Middle frontal gyrus (tissue), 1 donor: ENCODE results near the gene CCDC15.

Experiments used
- DNase-seq: peaks from one replicate; pipeline ENCODE4 v3.0.0-alpha.2; 2015; ENCODE audit warnings: low spot score; ENCODE audit errors: extremely low spot score

Gene CCDC15

GRCh38 chr11:125063429-125064043, 109.5 kb downstream of the CCDC15 start:
- DNase-seq = no peak

GRCh38 chr11:125064070-125064469, 110.1 kb downstream of the CCDC15 start:
- no peak for DNase-seq

- DNase-seq = no peak
Measured at GRCh38 chr11:125068368-125068767, 114.4 kb downstream of the CCDC15 start.

GRCh38 chr11:125069008-125069407, 115.0 kb downstream of the CCDC15 start:
- DNase-seq = no peak

GRCh38 chr11:125069796-125070195, 115.8 kb downstream of the CCDC15 start:
- DNase-seq = no peak

GRCh38 chr11:125070699-125071254, 116.8 kb downstream of the CCDC15 start:
- DNase-seq = no peak

- no peak for DNase-seq
Measured at GRCh38 chr11:125071435-125071834, 117.4 kb downstream of the CCDC15 start.

- no peak for DNase-seq
Measured at GRCh38 chr11:125071846-125072217, 117.8 kb downstream of the CCDC15 start.

GRCh38 chr11:125072218-125072960, 118.4 kb downstream of the CCDC15 start:
- DNase-seq = no peak

GRCh38 chr11:125072961-125073590, 119.1 kb downstream of the CCDC15 start:
- DNase-seq = no peak

GRCh38 chr11:125073616-125074483, 119.8 kb downstream of the CCDC15 start:
- no peak for DNase-seq

- no peak for DNase-seq
Measured at GRCh38 chr11:125074511-125075241, 120.7 kb downstream of the CCDC15 start.

- DNase-seq = no peak
Measured at GRCh38 chr11:125075242-125075625, 121.2 kb downstream of the CCDC15 start.

GRCh38 chr11:125075900-125076317, 121.9 kb downstream of the CCDC15 start:
- no peak for DNase-seq

GRCh38 chr11:125076378-125076945, 122.5 kb downstream of the CCDC15 start:
- no peak for DNase-seq

- no peak for DNase-seq
Measured at GRCh38 chr11:125078016-125078415, 124.0 kb downstream of the CCDC15 start.

- DNase-seq = no peak
Measured at GRCh38 chr11:125078516-125079140, 124.6 kb downstream of the CCDC15 start.

GRCh38 chr11:125079151-125079877, 125.3 kb downstream of the CCDC15 start:
- DNase-seq = no peak

GRCh38 chr11:125079878-125080530, 126.0 kb downstream of the CCDC15 start:
- no peak for DNase-seq
